ENCODE data around the gene PEX10.

Gene PEX10

GRCh38 chr1:2398871-2399270 is 13.5 kb downstream of the PEX10 start:
- TF ChIP-seq POLR2A (IDR thresholded peaks at IDR 0.05; ENCODE audit: low read depth, low read length), result no peak
- FAIRE-seq, result no peak
- DNase-seq (ENCODE audit: insufficient read length, low spot score), result no peak

DNA sequence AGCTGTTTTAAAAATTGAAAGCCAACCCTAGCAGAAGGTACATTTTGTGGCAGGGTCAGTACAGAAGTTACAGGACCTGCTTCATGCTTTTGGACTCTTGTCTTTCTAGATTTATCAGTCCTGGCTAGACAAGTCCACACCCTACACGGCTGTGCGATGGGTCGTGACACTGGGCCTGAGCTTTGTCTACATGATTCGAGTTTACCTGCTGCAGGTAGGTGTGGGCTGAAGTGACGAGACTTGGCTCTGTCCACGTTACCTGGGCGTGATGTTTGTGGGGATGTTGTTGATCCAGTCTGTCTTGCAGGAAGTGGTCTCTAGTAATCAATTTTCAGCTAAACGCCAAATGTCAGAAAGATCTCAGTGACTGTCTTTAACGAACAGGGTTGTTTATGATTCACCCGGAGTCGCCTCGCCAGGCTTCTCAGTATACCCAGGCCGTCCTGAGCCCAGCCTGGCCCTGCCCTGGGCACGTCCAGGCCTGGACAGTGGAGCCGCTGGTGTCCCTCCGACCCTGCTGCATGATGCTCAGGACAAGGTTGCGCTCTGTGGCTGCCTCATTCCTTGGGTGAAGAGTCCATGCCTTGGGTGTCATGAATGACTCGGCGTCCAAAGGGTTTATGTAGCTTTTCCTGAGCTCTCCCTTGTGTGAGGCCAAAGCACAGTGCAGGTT is 15.2 kb downstream of the PEX10 start:
- no peak for TF ChIP-seq POLR2A (IDR thresholded peaks at IDR 0.05; ENCODE audit: low read depth, low read length)
- DNase-seq (ENCODE audit: insufficient read length, low spot score) (no peak), FAIRE-seq (no peak)

DNA sequence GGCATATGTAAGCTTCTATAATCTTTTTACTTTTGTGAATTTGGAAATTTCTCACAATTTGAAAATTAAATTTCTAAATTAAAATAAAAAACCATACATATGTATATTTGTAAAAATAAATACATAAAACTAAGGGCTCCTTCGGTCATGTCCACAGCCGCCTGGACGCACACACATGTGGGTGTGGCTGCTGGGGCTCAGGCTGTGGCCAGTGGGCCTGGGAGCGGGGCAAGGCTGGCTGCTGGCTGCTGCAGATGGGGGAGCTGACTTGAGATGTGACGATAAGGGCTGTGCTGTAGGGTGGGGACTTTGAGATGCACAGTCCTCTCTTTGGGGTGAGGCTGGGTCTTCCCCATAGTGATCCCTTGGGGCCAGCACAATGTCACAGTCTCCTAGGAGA is 15.9 kb downstream of the PEX10 start:
- FAIRE-seq (no peak), DNase-seq (ENCODE audit: insufficient read length, low spot score) (no peak)
- no peak for TF ChIP-seq POLR2A (IDR thresholded peaks at IDR 0.05; ENCODE audit: low read depth, low read length)

DNA sequence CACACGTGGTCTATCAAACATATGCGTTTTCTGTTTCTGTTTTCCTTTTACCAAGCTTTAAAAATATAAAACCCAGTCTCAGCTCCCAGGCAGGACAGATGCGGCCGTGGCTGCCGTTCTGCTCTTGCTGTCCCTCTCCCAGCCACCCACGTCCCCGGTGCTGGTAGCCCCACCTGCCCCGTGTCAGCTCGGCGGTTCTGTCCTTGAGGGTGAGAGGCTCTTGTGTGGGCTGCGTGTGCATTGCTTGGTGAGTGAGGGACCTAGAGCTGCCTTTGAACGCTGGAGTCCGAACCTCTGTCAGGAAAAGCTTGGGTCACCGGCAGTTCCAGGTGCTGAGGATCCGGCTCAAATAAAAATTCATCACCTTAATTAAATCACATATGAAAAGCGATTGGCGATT is 16.3 kb downstream of the PEX10 start:
- DNase-seq (ENCODE audit: insufficient read length, low spot score), result no peak
- TF ChIP-seq POLR2A (IDR thresholded peaks at IDR 0.05; ENCODE audit: low read depth, low read length), result no peak
- no peak for FAIRE-seq

GRCh38 chr1:2395245-2395644 is 17.1 kb downstream of the PEX10 start:
- DNase-seq (ENCODE audit: insufficient read length, low spot score) (no peak), FAIRE-seq (no peak)

GRCh38 chr1:2394761-2395160 is 17.6 kb downstream of the PEX10 start:
- DNase-seq (ENCODE audit: insufficient read length, low spot score), result no peak
- FAIRE-seq, result no peak
- no peak for TF ChIP-seq POLR2A (IDR thresholded peaks at IDR 0.05; ENCODE audit: low read depth, low read length)

More at GRCh38 chr1:2395245-2395644, 17.1 kb downstream of the PEX10 start:
- TF ChIP-seq POLR2A (IDR thresholded peaks at IDR 0.05; ENCODE audit: low read depth, low read length), result no peak

DNA sequence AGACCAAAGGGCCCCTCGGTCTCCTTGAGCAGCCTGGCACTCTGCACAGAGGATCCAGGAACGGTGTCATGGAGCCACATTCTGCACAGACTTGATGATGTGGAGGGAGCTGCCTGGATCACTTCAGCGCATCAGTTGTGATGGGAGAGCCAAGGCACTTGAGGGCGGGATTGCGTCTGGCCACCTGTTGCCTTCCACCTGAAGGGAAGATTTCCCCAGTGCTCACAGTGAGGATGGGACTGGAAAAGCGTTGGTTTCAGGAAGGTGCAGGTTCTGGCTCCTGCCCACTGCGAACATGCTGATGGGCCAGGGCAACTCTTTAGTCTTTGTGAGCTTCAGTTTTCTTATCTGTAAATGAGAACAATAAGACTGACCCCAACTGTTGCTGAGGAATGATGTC is 18.1 kb downstream of the PEX10 start:
- no peak for FAIRE-seq
- no peak for TF ChIP-seq POLR2A (IDR thresholded peaks at IDR 0.05; ENCODE audit: low read depth, low read length)
- DNase-seq (ENCODE audit: insufficient read length, low spot score), result no peak

DNA sequence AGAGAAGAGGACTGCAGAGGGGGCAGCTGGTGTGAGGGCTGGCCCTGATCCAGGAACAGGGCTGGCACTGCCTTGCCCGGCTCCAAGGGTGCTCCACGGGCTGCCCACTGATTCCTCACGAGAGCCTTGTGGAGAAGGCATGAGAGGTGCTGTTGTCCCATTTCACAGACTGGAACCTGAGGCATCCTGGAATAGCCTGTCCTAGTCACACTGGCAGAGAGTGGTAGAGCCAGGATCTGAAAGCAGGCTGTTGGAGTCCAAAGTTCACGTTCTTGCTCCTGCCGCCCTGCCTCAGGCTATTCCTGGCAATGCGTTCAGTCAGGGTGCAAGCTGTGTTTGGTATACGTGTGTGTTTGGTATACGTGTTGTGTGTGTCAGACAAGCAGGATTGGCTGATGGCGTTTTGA is 18.9 kb downstream of the PEX10 start:
- FAIRE-seq, result no peak
- no peak for DNase-seq (ENCODE audit: insufficient read length, low spot score)
- TF ChIP-seq POLR2A (IDR thresholded peaks at IDR 0.05; ENCODE audit: low read depth, low read length), result no peak

GRCh38 chr1:2392686-2393085 is 19.7 kb downstream of the PEX10 start:
- no peak for DNase-seq (ENCODE audit: insufficient read length, low spot score)
- no peak for FAIRE-seq
- no peak for TF ChIP-seq POLR2A (IDR thresholded peaks at IDR 0.05; ENCODE audit: low read depth, low read length)

DNA sequence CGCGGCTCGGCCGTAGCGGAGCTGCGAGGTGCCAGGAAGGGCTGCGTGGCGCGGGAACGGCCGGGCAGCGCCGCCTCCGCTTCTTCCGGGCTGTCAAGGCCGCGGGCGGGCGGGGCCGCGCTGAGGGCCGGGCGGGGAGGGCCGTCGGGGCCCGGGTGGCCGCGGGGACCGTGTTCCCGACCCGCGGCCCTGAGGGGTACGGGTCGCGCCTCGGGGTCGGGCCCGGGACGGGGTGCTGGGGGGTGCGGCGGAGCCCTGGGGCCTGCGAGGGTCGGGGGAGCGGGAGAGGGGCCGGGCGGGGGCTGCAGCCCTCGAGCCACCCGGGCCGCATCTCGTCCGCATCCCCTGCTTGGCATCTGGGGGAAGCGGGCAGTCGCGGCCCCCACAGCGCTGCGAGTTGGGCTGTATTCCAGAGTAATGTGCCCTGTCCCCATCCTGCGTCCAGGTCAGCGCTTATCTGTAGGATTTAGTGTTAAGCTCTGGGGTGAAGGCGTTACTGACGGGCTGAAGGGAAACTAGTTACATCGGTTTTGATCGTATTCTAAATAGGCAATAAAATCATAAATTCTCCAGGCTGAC is 20.3 kb downstream of the PEX10 start:
- DNase-seq (ENCODE audit: insufficient read length, low spot score), result no peak
- no peak for FAIRE-seq
- TF ChIP-seq POLR2A (IDR thresholded peaks at IDR 0.05; ENCODE audit: low read depth, low read length), result no peak

GRCh38 chr1:2391041-2391930 is 21.1 kb downstream of the PEX10 start, which contains the start of the genes MORN1 and RER1:
MORN1 (minus strand) TSS chr1:2391554; CDS start chr1:2391533, 21 bp downstream.
RER1 (plus strand) TSS chr1:2391841; CDS start chr1:2395791, 3,950 bp downstream.
- FAIRE-seq, result no peak
- DNase-seq (ENCODE audit: insufficient read length, low spot score), result peak; percentile 96
- peak; percentile 69 for TF ChIP-seq POLR2A (IDR thresholded peaks at IDR 0.05; ENCODE audit: low read depth, low read length)

GRCh38 chr1:2389644-2390043 is 22.7 kb downstream of the PEX10 start:
- TF ChIP-seq POLR2A (IDR thresholded peaks at IDR 0.05; ENCODE audit: low read depth, low read length), result no peak
- DNase-seq (ENCODE audit: insufficient read length, low spot score) (no peak), FAIRE-seq (no peak)

DNA sequence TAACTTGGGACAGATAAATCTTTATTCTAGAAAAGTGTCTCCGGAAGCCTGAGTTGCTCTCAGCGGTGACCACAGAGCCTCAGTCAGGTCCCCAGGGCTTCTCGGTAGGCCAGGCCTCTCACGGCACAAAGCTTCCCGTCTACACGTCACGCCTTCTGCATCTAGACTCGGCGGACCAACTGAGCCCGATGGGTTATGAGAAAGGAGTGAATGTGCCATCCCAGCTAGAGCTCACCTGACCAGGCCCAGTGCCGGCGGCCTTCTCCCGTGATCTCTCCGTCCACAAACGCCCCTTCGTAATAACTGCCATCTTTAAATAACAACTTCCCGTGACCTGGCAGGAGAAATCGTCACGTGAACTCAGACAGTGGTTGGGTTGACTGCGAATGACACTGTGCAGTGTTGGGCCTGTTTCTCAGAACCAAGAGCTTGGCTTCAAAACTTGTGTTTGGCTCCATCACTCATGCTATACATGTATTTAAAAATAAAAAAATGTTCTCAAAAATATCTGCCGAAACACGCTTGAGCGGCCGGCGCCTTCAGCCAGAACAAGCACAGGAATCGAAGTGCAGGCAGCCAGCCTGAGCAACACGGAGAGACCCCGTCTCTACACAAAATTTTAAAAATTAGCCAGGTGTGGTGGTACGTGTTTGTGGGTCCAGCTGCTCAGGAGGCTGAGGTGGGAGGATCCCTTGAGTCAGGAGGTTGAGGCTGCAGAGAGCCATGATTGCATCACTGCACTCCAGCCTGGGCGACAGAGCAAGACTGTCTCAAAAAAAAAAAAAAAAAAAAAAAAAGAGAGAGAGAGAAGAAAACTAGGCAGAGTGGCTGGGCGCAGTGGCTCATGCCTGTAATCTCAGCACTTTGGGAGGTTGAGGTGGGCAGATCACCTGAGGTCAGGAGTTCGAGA is 24.1 kb downstream of the PEX10 start:
- no peak for TF ChIP-seq POLR2A (IDR thresholded peaks at IDR 0.05; ENCODE audit: low read depth, low read length)
- FAIRE-seq (no peak), DNase-seq (ENCODE audit: insufficient read length, low spot score) (no peak)

All from H54 (cell line).